ENCODE results near the gene KLK15. TPM values are rescaled to one million over a fixed set of nuclear protein-coding genes. Genes with fewer than 3 reads are reported as not detected.
"Not testable (repeated sequence)": the region's sequence is repeated elsewhere in the genome, so short reads cannot be mapped to it uniquely, and the experiment has no call there.

Gene KLK15
- total RNA-seq, 1 donor from 2014 or later, result not detected

DNA sequence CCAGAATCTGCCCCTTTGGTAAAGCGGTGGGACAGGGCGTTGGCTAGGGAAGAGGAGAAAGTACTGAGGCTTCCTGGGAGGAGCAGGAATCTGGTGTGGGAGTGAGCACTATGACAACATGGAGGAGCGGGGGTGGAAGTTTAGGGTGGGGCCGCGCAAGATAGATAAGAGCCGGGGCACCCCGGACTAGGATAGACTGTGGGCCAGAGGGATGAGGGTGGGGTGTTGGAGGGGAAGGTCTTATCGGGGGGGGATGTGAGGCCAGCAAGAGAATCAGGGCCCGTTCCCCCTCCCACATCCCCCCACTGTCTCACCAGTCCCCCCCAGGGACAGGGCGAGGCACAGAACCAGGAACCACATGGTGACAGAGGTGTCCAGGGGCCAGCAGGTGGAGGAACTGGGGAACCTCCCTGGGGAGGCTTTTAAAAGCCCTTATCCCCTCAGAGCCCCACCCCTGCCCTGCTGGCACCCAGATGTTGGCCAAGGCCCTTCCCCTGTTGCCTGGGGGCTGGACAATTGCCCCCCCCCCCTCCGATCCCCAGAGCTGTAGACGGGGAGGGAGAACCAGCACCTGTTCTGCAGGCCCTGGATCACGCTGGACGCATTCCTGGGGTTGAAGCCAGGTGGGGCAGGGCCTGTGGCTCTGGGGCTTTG, 9.9 kb downstream of the KLK15 start, which contains the start of gene KLK1:
Gene KLK1, minus strand, starts transcription at position 399 of the 654 bp plus-strand sequence. Its CDS starts 39 bp downstream, at position 360.
- intact Hi-C loops (cut with DNase I), result no loop called here
- DNase-seq (ENCODE audit: low spot score), result no peak

DNA sequence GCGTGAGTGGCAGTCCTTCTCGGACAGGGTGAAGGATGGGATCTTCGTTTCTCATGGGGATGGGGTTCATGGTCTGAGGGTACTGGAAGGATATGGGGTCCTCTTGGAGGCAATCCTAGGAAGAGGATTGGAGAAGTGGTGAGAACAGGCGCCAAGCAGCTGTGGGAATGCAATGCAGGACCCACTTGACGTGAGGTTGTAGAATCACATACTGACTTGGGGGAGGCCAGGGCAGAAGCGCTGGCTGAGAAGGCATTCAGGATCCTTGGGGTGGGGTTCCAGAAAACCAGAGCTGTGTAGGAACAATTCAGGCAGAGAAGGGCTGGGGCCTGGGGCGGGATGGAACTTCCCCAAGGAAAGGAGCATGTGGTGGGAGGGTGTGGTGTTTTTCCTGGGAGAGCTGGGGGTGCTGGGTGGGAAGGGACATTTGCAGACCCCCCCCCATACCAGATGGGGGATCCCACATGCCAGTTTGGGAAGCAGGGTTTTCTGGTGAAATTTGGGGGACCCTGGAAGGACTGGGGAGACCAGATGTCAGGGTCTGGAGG, 10.6 kb downstream of the KLK15 start:
- DNase-seq (ENCODE audit: low spot score), result no peak
- intact Hi-C loops (cut with DNase I), result no loop called here

DNA sequence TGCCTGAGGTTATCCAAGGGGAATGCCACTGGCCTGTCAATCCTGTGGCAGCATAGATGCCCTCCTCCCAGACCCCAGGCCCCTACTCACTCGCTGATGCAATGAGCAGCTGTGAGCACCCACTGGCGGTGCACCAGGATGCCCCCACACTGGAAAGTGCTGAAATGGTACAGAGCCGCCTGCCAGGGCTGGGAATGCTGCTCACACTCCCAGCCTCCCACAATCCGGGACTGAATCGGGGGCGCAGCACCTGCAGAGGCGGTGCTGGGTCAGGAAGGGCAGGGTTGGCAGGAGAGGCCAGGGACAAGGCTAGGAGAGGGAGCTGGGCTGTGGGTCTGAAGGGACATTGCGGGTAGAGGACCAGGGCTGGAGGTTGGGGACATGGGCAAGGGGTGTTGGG, 11.8 kb downstream of the KLK15 start:
- DNase-seq (ENCODE audit: low spot score), result no peak
- intact Hi-C loops (cut with DNase I), result no loop called here

DNA sequence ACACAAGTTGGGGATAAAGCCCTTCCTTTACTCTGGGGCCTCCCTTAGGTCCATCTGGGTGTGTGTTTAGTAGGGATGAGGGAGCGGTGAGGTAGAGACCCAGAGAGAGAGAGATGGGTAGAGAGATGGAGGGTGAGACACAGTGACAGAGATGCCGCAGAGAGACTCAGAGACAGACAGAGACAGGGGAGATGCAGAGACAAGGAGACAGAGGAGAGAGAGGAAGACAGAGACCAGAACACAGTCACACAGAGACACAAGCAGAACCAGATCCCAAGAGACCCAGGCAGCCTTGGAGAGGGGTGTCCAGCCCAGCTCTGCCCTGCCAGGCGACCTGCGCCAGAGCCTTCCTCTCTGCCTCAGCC, 12.1 kb downstream of the KLK15 start:
- no peak for DNase-seq (ENCODE audit: low spot score)
- intact Hi-C loops (cut with DNase I), result no loop called here

DNA sequence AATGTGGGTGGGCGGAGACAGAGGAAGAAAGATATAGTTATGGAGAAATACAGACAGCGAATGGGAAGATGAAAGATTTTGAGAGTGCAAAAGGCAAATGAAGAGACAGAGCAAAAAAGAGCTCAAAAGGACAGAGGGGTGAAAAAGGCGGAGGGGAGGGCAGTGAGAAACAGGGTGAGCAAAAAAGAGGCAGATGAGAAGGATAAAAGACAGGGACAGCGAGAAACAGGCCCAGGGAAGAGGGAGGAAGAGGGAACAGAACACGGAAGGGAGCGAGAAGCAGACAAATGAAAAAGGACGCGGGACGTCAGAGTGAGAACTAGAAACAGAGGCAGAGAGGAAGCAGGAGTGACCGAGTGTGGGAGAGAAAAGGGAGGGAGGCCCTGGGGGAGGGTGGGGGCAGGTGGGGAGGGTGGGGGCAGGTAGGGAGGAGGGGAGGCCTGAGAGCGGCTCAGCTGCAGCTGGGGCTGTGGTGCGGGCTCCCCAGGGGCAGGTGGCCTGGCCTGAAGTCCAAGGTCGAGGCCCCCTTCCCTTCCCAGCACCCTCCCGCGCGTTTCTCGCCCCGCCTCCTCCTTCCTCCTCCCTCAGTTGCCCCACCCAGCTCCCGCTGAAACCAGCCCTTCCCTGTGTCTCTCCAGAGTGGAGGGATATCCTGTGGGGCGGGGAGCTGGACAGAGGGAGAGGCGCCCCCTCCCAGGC, 12.7 kb downstream of the KLK15 start:
- intact Hi-C loops (cut with DNase I), result no loop called here
- DNase-seq (ENCODE audit: low spot score), result no peak

DNA sequence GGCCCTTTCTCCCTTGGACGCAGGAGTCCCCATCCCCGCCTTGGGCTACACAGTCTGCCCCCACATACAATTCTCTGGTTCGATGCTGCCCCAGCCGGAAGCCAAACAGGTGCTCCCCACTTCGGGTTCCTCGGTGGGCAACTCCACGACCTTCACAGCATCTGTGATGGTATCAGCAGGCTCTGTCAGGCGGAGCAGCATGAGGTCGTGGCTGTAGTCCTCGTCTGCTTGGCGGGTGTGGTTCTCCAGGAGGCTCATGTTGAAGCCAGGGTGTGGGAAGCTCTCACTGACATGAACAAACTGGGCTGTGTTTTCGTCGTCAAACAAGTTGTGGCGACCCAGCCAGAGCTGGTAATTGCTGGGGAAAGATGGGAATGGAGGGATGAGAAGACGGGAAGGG, 13.3 kb downstream of the KLK15 start:
- intact Hi-C loops (cut with DNase I), result no loop called here
- no peak for DNase-seq (ENCODE audit: low spot score)

DNA sequence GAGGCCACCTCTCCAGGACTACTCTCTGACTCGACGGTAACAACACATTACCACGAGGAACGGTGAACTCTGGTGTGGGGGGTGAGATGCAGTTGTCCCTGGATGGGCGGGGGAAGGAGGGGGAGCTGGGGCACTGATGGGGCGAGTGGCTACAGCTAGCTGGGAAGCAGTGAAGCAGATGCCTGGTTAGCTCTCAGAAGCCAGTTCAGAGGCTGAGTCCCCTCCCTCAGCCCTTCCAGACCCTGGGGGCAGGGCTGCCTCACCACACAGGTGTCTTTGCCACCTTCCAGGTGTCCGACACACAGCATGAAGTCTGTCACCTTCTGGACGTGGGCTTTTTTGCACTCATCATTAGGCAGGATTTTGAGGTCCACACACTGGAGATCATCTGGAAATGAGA, 13.7 kb downstream of the KLK15 start:
- intact Hi-C loops (cut with DNase I), result no loop called here
- peak; percentile 50 for DNase-seq (ENCODE audit: low spot score)

DNA sequence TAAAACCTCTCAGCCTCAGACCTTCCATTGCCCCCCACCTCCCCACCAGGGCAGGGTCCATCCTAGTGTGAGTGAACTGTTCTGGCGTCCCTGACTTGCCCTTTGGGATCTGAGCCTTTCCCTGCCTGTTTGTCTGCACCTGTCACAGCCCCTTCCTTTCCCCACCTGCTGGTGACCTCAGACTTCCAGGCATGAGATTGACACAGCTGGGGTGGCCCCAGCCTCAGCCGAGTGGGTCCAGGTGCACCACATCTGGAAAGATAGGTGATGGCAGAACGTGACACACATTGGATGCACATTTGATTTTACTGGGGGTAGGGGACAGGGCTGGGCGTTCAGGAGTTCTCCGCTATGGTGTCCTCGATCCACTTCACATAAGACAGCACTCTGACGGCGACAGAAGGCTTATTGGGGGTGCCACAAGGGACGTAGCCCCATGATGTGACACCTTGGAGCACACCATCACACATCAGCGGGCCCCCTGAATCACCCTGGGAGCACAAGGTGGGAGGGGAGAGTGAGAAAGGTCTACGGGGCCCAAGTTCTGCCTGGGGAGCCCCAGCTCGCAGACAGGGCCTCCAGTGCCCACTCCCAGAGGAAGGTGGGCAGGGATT, 14.4 kb downstream of the KLK15 start:
- DNase-seq (ENCODE audit: low spot score), result no peak
- intact Hi-C loops (cut with DNase I), result no loop called here

DNA sequence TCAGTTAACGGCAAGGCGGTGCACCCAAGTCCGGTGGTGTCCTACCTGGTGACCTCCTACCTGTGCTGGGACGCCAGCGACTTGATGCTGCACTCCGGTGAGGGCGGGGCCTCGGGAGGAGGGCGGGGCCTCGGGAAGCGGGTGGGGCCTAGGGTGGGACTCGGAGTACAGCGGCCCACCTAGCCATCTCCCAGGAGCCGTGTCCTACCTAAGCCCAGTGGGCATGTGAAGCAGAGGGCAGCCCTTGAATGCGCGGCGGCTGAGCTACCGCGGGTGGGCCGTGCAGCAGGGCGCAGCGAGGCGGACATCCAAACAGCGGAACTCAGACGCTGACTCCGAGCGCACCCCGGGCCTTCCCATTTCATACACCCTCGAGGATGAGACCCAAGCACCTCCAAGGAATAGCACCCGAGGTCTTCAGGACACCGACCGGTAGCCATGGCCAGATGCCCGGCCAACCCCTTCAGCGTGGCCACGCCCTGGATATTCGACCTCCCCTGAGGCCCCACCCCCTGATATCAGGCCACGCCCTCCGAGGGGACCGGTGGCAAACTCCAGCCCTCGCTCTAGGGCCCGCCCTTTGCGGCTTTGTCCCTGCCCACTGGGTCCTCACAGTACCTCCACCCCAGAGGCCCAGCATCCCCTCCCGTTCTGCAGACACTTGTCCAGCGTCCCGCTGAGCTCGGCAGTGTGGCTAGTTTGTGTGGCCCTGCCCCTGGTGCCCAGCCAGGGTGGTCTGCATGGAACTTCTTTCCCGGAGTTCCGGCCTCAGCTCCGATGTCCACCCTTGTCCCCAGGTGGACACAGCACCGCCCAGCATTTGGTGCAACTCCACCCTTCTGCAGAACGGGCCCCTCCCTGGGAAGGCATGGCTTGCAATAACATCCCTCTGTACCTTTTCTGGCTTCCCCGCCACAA, 15.2 kb downstream of the KLK15 start:
- peak; percentile 75 for DNase-seq (ENCODE audit: low spot score)
- intact Hi-C loops (cut with DNase I), result no loop called here

DNA sequence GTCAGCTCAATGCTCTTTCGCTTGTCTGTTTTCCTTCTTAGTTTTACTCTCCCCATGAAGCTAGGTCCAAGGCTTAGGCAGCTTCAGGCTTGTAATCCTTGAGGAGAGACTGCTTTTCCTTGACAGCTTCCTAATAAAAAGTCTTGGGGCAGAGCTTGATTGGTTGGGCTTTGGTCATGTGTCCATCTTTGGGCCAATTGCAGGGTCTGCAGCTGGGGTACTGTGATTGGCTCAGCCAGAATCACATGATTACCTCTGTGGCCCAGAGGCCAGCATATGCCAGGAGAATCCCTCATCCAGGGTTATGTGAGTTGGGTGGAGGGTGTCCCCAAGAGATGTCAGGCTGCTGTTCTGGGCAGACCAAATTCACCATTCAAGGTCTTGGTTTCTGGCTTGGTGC, 17.9 kb downstream of the KLK15 start:
- no peak for DNase-seq (ENCODE audit: low spot score)
- intact Hi-C loops (cut with DNase I), result no loop called here

DNA sequence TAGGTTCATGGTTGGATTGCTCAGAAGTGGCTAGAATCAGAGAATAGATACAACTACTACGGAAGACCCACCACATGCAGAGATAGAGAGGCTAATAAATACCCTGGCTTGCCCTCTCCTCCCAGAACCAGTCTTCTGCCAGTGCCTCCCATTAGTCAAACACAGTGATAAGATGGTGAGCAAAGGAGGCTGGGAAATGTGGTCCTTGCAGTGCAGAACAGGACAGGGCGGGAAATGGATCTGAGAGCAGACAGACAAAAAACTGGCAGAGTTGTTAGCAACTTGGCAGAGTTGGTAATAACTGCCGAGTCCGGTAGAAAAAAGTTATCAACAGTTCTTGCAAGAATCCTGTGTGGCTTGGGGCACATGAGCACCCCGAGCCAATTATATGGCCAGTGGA, 18.5 kb downstream of the KLK15 start:
- peak; percentile 35 for DNase-seq (ENCODE audit: low spot score)
- intact Hi-C loops (cut with DNase I), result no loop called here

DNA sequence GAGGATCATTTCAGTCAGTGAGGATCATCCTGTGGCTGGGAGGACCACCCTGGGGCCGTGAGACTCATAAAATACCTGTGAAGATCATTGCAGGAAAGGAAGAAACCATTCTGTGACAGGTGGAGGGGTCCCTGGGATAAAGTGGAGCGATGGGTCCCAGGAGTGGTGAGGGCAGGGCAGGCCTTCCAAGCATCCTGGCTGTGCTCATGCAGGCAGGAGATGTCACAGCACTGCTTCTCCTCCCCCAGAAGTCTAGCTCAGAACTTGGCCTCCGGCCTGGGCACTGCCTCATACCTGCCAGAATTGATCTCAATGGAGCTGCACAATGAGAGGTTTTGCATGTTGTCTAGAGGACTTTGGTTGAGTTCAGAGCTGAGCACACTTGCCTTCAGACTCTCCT, 20.9 kb downstream of the KLK15 start:
- no peak for DNase-seq (ENCODE audit: low spot score)
- intact Hi-C loops (cut with DNase I), result no loop called here

DNA sequence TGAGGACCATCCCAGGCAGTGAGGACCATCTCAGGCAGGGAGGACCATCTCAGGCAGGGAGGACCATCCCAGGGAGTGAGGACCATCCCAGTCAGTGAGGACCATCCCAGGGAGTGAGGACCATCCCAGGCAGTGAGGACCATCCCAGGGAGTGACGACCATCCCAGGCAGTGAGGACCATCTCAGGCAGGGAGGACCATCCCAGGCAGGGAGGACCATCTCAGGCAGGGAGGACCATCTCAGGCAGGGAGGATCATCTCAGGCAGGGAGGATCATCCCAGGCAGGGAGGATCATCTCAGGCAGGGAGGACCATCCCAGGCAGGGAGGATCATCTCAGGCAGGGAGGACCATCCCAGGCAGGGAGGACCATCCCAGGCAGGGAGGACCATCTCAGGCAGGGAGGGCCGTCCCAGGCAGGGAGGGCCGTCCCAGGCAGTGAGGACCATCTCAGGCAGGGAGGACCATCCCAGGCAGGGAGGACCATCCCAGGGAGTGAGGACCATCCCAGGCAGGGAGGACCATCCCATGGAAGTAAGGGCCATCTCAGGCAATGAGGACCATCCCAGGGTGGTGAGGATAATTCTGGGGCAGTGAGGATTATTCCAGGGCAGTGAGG, 21.6 kb downstream of the KLK15 start:
- DNase-seq (ENCODE audit: low spot score); intact Hi-C loops (cut with DNase I): not testable (repeated sequence)

DNA sequence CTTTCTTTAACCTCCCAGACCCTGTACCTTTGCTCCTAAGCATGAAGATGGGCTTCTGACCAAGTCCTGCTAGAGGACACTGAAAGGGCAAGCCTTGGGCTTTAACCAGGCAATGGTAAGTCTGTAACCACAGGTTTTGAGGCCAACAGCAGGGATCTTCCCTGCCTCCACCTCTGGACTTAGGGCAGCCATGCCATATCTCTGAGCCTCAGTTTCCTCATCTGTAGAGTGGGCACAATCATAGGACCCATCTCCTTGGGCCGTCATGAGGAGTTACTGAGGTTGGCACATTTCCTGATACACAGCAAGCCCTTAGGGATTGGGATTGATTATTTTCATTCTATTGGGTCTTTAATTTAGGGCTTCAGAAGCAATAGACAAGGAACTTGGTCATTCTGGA, 24.5 kb downstream of the KLK15 start:
- DNase-seq (ENCODE audit: low spot score), result no peak
- intact Hi-C loops (cut with DNase I), result no loop called here

DNA sequence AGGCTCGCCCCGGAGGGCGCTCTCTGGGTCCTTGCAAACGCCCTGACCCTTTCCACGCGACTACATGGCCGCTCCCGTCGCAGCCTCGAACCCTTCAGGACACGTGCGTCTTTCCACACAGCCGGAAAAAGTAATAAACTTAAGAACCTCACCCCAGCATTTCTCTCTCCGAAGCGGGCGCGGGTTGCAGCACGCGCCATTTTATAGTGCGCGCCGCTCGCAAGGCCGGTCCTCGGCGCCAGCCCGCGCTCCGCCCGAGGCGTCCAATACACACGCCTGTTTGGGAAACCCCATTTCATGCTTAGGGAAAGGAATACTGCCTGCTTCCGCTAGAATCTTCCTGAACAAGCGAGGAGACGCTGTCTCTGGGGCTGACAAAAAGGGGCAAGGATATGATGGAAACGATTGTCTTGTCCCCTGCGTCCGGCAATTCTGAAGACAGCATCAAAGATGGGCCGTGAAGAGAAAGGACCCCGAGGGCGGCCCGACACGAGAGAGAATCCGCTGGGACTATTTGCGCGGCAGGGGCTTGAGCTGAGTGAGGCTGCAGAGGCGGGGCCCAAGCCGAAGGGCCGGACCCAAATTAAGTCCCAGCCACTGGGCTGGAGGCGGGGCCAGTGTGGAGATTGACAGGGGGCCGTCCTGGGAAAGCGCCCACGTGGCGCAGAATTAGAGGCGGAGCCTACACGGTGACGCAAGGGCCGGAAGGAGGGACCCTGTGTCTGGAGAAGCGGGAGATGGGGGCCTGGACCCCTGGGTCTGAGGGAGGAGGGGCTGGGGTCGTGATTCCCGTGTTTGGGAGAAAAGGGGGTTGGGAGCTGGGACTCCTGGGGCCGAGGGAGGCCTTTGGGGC, 28.7 kb downstream of the KLK15 start:
- intact Hi-C loops (cut with DNase I), result no loop called here
- peak; percentile 98 for DNase-seq (ENCODE audit: low spot score)

DNA sequence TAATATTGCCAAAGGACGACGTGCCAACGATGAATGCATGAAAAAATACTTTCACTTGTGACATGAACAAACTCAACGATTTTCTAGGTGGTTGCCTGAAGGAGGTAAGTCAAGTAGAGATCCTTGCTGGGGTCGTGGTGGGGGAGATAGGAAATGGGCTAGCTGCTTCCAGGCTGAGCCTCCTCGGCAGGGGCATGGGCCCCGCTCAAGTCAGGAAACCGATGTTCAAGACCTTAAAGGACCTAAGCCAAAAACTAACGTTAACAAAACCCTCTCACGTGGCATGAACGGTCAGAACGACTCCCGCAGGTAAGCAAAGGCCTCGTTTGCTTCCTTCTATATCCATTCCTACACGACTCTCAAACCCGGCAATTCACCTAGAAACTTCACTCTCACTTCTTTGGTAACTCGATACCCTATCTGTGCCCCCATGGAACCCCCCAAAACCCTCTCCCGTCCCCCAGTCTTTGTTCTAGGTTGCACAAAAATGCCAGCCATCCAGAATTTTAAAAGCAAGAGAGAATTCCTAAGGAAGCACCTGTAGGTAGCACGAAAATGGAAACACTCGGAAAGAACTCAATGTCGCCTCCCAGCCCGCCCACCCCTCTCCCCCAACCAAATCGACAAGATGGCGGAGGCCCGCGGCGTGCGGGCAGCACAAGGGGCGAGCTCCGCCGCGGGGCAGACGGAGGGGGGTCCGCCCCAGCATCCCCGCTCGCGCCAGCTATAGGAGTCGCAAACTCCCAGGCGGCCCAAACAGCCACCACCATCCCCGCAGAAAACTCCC, 29.5 kb downstream of the KLK15 start:
- no peak for DNase-seq (ENCODE audit: low spot score)
- intact Hi-C loops (cut with DNase I), result no loop called here

DNA sequence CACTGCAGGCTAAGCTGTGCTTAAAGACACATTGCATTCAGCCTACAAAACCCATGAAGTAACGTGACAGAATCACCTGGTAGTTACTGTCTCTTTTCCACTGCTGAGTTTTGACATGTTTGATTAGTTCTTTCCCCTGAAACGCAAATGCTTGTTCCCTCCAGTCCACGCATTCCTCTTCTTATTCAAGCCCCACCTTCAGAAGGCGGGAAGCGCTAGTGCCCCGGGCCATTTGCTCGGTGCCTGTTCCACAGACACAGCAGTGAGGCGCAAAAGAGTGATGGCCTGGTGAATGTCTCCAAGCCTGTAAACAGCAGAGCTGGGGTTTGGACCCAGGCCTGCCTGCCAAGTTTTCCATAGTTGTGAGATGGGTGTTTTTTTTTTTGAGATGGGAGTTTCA, 32.3 kb downstream of the KLK15 start:
- no peak for DNase-seq (ENCODE audit: low spot score)
- intact Hi-C loops (cut with DNase I), result no loop called here

DNA sequence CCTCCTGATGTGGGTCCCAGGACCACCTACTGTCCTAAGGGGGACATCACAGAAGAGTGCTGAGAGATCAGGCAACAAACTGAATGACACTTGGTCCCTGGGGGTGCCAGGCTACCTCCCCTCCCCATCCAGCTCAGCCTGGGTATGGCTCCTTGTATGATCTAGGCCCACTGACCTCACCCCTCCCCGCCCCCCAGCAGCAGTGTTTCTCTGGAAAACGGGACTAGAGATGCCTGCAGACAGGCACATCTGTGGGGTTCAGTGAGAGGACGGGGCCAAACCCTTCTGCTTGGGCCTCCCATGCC, 33.9 kb downstream of the KLK15 start:
- DNase-seq (ENCODE audit: low spot score), result no peak
- intact Hi-C loops (cut with DNase I), result no loop called here
